DMS153 treated with DMSO at 0.1 percent for 48 hours (cell line): ENCODE measurements around the gene PARD6G.
A peak's percentile ranks its signal among the peaks of the same experiment; 100 is the strongest.

Experiments
- DNase-seq: peaks from one replicate; lab custom pipeline; 2025; ENCODE audit not compliant: unreplicated experiment; lab: John Stamatoyannopoulos, UW

The PARD6G gene

GRCh38 chr18:80149667-80150066 lies 97.6 kb downstream of the PARD6G start:
- no peak for DNase-seq

DNA sequence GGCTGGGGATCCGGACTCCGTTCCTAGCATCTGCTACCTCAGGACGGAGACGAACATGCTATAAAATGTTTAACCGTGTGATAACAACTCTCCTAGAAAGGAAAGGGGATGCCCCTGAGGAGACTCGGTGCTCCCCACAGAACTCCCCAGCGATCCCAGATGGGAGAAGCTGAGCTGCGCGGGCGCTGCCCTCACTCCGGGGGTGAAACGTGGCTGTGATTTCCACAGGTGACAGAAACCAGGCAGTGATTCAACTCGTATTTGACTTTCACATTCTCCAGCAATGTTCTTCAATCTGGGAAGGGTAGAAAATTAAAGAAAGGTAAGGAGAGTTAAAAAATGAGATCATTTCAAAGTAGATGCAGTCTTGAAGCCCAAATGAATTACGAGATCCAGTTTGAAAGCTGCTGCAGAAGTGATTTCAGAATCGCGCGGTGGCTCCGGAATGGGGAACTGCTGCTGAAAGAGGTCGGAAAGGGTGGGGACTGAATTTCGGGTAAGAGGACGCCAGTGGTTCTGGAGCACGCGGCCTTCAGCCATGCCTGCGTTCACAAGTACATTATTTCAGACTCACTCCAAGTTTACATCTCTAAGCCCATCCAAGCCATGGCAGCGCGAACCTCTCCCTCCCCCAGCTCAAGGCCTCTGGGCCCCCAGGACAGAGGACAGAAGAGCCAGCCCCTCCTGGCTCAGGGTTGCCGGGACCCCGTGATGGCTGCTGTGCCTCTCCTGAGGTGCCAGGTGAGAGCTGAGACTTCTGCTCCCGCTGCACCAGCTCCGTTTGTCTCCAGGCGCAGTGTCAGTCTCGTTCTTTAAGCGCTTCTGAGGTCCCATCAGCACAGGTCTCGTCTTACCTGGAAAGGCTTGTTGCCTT lies 98.8 kb downstream of the PARD6G start:
- no peak for DNase-seq

- peak; percentile 23 for DNase-seq
Observed at GRCh38 chr18:80147418-80148325, 99.6 kb downstream of the PARD6G start.

DNA sequence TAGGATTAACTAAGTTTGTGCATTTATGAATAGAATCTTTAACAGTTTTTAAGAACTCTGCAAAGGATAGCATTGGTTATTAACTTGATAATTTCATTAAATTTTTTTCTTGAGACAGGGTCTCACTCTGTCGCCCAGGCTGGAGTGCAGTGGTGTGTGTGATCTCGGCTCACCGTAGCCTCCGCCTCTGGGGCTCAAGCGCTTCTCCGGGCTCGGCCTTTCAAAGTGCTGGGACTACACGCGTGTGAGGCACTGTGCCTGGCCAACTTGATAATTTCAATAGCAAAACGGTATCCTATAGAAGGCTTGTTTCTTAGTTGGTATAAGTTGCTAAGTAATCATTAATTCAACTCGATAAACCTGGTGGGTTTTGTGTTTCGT lies 100.3 kb downstream of the PARD6G start:
- DNase-seq, result no peak

DNA sequence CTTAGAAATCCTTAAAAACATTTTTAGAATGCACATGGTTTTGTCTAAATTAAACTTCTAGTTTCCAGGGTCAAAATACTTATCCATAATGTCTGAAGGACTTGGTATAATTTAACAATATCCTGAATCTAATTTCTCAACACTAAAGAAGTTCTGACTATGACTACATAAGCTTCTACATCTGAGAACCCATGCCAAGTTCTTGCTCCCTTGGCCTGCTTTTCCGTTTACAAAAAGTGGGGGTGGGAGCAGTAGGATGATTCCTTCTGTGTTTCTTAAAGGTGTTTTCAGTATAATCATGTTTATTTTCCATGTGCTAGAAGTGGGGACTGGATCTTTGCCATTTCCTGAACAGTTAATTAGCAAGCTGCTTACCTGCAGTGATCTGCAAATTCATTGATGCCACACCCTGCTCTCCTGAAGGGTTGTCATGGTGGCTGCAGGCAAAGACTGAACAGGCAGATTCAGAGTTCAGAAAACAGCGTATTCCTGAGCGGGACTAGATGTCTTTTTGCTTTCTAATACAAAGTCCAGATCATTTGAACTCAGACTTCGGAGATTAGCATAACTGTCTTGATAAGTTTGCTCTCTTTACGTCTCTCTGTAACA lies 102.0 kb downstream of the PARD6G start:
- no peak for DNase-seq

DNA sequence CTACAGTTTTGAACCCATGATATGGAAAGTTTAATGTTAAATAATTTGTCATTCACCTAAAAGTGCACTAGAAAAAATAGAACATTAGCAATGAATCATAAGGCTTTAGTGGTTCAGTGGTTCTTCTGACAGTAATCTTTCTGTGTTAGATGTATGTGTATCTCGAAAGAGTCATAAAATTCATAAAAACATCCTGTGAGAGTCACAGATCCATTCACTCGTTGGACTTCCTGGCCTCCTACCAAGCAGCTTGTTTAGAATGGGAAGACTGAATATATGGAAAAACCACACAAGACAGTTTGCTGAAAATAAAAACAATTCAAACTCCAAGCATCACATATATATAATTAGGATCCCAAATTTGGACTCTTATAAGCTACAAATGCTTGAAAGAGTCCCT lies 103.4 kb downstream of the PARD6G start:
- DNase-seq, result no peak

- no peak for DNase-seq
Observed at GRCh38 chr18:80140455-80140985, 106.8 kb downstream of the PARD6G start.

DNA sequence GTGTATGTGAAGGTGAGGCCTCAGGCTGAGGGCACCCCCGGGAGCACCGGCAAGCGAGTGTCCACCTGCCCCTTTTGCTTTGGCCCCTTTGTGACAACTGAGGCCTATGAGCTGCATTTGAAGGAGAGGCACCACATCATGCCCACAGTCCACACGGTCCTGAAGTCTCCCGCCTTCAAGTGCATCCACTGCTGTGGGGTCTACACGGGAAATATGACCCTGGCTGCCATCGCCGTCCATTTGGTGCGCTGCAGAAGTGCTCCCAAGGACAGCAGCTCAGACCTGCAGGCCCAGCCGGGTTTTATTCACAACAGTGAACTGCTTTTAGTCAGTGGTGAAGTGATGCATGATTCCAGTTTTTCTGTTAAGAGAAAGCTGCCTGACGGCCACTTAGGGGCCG lies 109.3 kb downstream of the PARD6G start:
- no peak for DNase-seq

DNA sequence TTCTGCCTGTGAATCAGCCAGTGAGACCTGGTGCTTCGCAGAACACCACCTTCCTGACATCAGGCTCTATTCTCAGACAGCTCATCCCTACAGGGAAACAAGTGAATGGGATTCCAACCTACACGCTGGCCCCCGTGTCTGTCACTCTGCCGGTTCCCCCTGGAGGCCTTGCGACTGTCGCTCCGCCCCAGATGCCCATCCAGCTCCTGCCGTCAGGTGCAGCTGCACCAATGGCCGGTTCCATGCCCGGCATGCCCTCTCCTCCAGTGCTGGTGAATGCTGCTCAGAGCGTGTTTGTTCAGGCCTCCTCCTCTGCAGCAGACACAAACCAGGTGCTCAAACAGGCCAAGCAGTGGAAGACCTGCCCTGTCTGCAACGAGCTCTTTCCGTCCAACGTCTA lies 110.2 kb downstream of the PARD6G start:
- no peak for DNase-seq

DNA sequence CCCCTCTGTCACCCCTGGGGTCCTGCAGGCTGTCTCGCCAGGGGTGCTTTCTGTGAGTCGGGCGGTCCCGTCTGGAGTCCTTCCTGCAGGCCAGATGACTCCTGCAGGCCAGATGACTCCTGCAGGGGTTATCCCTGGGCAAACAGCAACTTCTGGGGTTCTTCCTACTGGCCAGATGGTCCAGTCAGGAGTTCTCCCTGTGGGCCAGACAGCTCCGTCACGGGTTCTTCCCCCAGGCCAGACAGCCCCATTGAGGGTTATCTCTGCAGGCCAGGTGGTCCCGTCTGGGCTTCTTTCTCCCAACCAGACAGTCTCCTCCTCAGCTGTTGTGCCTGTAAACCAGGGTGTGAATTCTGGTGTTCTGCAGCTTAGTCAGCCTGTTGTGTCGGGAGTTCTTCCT lies 110.6 kb downstream of the PARD6G start:
- no peak for DNase-seq

- no peak for DNase-seq
Observed at GRCh38 chr18:80135136-80135535, 112.2 kb downstream of the PARD6G start.

DNA sequence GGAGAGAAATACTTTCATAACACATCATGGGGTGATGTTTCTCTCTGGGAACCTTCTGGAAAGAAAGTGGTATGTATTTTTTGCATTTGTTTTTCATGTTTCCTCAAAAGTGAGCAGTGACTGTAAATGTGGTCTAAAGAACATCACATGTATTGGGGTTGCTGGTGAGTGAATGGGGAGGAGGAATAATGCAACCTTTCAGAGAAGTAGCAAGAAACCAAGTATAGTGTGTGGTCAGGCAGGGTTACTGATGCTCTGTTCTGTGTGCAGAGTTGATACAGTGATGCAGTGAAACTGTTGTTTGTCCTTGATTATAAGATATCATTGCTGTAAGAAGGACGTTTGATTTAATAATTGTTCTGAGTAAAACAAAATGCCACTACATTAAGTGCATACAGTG lies 114.2 kb downstream of the PARD6G start:
- DNase-seq, result no peak

GRCh38 chr18:80132180-80132812 lies 115.0 kb downstream of the PARD6G start:
- DNase-seq, result no peak

DNA sequence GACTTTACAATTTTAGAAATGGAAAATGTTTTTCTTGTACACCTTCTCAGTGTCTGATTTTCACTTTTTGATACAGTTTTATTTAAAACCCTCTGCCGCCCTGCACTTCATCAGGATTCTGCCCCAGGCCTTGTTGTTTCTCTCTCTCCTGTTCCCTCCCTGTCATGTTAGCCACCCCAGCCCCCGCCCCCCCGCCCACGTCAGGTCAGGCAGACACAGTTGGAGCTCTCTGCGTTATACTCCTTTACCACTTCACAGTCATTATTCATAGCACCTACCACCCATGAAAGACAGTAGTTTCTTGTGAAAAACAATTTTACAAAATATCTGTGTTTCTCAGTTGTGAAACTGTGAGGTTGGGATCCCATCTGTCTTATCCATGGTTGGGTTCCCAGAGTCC lies 116.8 kb downstream of the PARD6G start:
- no peak for DNase-seq

GRCh38 chr18:80129672-80130367 lies 117.5 kb downstream of the PARD6G start:
- no peak for DNase-seq

- DNase-seq, result no peak
Observed at GRCh38 chr18:80127635-80128034, 119.7 kb downstream of the PARD6G start.

GRCh38 chr18:80126797-80127196 lies 120.5 kb downstream of the PARD6G start:
- no peak for DNase-seq

GRCh38 chr18:80124131-80124530 lies 123.2 kb downstream of the PARD6G start:
- no peak for DNase-seq

- no peak for DNase-seq
Observed at GRCh38 chr18:80120932-80121331, 126.4 kb downstream of the PARD6G start.

DNA sequence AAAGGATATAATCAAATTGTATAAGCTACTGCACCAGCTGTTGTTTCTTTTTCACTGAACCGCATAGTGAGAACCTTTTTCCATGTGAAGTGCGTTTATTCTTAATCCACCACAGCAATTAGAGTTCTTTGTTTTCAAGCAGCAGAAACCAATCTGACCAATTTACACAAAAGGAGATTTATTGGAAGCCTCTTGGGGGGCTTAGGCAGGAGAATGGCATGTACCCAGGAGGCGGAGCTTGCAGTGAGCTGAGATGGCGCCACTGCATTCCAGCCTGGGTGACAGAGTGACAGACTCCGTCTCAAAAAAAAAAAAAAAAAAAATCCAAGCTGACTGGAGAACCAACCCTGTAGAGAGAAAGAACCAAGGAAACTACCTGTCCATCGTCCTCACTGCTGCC lies 128.2 kb downstream of the PARD6G start:
- DNase-seq, result no peak
